IMR-90 (cell line): ENCODE results near the gene DPP10.

Experiments
- CEBPB ChIP-seq: IDR thresholded peaks from 2 replicates; pipeline ENCODE4 v1.6.1; 2012; ENCODE audit warnings: low read depth, low read length, improper control_type of control experiment
- CTCF ChIP-seq: conservative IDR thresholded peaks from 2 replicates; pipeline ENCODE4 v1.5.1; 2012; ENCODE audit warnings: mild to moderate bottlenecking, low read depth, low read length, improper control_type of control experiment
- POLR2A ChIP-seq: IDR thresholded peaks from 2 replicates; pipeline ENCODE4 v1.6.1; 2012; ENCODE audit warnings: mild to moderate bottlenecking, low read depth, low read length

GRCh38 chr2:115554153-115554552 lies 1111.7 kb downstream of the DPP10 start:
- TF ChIP-seq POLR2A: no peak
- TF ChIP-seq CTCF: no peak
- no peak for TF ChIP-seq CEBPB
